GM21367 (cell line): Measurements from ENCODE around the gene LMNTD1.

ENCODE experiments used
- ATAC-seq: cut with Tn5 transposase; IDR thresholded peaks from one replicate; pipeline ENCODE4 v1.9.1; 2021; ENCODE audit not compliant: unreplicated experiment

LMNTD1 gene

DNA sequence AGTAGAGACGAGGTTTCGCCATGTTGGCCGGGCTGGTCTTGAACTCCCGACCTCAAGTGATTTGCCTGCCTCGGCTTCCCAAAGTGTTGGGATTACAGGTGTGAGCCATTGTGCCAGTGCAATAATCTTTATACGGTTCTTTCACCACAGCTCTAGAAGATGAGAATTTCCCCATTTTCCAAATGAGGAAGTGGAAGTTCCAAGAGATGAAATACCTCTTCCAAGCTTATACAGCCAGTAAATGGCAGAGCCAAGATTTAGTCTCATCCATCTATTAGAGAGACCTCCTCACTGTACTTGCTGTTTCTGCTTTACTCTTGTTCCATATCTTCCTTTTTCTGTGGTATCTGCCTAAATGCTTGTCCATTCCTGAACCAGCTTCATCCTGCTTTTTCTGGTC lies 3.1 kb upstream of the LMNTD1 start:
- no peak for ATAC-seq

GRCh38 chr12:25552681-25553080 lies 402 bp downstream of the LMNTD1 start:
- ATAC-seq: no peak

- ATAC-seq: no peak
Measured at GRCh38 chr12:25550186-25550585, 2.9 kb downstream of the LMNTD1 start.

DNA sequence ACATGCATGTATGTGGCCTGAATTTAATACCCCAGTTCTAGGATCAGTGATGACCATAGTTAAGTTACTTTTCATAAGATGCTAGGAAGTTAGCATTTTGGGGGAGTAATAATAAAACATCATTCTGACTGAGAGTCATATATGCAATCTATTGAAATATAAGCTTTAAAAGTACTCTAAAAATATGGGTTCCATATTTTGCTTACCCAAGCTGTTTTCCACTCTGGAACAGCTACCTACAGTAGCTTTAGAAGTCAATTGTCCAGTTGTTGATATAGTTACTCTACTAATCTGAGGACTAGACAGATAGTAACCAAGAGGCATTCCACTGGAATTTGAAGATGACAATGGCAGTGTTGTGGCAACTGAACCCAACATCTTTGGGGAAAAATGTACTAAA lies 4.0 kb downstream of the LMNTD1 start:
- no peak for ATAC-seq

GRCh38 chr12:25546318-25546717 lies 6.8 kb downstream of the LMNTD1 start:
- ATAC-seq: no peak

DNA sequence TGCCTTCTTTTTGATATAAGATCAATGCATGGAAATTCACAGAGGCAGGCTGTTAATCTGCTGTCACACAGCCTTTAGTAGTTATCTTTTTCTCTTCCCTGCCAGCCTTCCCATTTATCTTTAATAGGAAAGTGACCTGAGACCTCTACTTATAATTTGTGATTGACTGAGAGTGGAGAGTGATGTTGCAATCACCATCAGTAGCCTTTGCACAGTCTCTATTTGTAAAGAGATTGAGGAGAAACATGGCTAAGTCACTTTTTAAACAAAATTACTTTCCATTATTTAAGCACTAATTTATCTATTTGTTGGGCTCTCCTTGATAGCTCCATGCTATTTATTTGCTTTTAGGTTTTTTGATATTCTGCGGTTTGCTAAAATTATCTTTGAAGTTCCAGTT lies 19.9 kb downstream of the LMNTD1 start:
- no peak for ATAC-seq

DNA sequence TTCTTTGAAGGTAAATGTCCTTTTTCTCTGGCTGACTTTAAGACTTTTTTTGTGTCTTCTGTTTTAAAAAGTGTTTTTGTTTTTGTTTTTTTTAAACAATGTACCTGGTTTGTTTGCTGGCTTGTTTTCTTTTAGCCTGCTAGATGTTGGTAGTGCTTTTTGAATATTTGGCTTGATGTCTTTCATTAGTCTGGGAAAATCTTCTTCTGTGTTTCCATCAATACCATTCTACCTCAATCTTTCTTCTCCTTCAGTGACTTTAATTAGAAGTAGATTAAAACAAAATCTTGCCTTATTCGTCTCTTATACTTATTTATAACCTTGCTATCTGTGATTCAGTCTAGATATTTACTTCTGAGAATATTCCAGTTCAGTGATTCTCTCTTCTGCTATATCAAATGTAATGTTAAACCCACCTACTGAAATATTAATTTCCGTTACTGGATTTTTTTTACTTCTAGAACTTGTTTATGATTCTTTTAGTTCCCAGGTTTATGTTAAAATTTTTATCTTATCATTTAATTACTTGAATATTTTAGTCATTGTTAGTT lies 21.5 kb downstream of the LMNTD1 start:
- ATAC-seq: no peak

- ATAC-seq: no peak
Measured at GRCh38 chr12:25529738-25530137, 23.3 kb downstream of the LMNTD1 start.

- ATAC-seq: no peak
Measured at GRCh38 chr12:25526778-25527177, 26.3 kb downstream of the LMNTD1 start.

DNA sequence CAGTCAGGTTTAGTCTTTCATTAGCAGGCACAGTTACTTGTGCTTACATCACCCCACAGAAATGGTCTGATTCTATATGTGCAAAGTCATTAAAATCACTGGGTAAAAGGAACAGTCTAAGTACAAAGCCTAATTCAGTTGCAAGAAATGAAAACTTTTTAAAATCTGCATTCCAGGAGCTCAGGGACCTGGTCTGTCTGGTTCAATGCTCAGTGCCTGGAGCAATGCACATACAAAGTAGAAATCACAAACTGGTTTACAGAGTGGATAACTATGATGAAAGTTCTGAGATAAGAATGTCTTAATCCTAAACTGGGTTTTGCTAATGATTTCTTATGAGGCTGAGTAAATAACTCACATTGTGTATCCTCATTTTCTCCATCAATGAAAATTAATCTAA lies 28.7 kb downstream of the LMNTD1 start:
- no peak for ATAC-seq

GRCh38 chr12:25521625-25522256 lies 31.3 kb downstream of the LMNTD1 start:
- no peak for ATAC-seq

DNA sequence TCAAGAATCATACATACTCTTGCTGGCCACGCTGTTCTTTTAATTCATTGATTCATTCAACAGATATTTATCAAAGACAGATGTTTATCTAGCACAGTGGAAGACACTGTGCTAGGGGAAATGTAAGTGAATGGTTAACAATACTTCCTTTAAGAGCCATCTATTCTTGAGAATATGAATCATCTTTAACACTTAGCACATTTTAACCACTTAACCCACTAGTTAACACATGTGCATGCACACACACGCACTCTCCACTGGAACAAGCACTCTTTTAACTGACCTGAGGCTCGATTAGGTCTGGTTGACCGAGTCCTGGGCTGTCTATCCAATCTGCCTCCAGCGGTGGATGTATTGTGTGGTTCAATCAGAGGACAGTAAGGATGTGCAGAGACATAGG lies 34.6 kb downstream of the LMNTD1 start:
- ATAC-seq: peak; percentile 58

DNA sequence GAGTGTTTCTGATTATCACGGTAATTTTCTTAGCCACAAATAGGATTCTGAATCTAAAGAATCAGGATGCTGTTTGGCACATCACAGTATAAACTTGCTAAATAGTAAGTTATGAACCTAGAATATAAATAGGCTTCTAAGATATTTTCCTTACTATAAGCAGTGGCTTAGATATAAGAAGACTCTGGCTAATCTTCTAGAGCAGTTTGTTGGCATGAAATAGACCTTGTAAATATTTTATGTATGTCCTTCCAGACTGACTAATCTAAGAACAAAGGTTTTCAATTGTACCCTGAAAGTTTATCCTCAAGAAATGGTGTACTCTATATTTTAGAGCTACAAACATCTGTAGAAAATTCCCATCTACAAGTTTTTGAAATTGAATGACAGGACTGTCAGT lies 48.3 kb downstream of the LMNTD1 start:
- no peak for ATAC-seq

DNA sequence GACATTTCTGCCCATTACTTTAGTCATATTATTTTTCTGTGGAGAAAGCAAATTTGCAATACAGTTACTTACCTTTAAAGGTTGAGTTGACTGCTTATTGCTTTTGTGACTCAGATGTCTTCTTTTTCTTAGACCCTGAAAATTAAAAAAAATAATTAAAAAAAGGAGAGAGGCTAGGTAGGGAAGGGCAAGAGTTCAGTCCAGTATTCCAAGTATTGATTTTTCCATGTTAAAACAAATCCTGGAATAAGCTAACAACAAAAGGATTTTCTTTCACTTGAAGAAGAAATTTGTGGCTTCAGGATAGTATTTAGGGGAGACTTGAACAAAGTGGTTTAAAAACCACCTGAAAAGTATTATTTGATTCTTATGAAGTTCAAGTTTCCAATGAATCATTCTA lies 49.4 kb downstream of the LMNTD1 start:
- no peak for ATAC-seq

GRCh38 chr12:25502596-25502995 lies 50.5 kb downstream of the LMNTD1 start:
- ATAC-seq: no peak

DNA sequence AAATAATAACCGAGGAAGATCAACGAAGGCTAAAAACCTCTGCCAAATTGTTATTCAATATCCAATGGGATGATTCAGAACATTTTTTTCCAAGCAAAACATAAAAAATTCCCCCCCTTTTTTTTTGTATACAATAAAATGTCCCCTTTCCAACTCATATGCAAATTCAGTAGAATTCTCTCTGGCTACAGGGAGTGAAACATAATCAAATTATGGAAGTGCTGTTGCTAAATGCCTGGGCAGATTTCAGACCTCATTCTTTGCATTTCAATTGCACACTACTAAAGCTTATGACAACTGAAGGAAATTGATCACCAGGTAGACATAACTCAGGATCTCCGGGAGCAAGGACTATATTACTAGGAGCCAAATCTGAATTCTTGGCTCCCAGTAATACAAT lies 51.0 kb downstream of the LMNTD1 start:
- no peak for ATAC-seq

GRCh38 chr12:25501549-25501948 lies 51.5 kb downstream of the LMNTD1 start:
- no peak for ATAC-seq

DNA sequence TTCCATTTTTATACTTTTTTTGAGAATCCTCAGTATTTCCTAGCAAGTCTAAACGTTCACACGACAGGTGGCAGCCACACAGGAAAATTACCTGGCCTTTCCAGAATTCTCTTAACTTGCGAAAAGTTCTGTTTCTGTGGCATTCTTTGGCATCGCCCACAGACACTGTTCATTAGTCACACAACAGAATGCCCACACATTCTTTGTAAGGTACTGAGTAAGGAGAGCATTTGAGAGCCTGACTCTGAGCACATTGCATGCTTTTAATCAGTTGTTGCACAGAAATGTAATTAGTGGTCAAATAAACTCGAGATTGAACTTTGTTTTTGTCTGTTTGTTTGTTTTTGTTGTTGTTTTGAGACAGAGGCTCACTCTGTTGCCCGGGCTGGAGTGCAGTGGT lies 52.4 kb downstream of the LMNTD1 start:
- no peak for ATAC-seq

- ATAC-seq: no peak
Measured at GRCh38 chr12:25497021-25497420, 56.1 kb downstream of the LMNTD1 start.

- ATAC-seq: no peak
Measured at GRCh38 chr12:25496098-25496587, 56.9 kb downstream of the LMNTD1 start.

DNA sequence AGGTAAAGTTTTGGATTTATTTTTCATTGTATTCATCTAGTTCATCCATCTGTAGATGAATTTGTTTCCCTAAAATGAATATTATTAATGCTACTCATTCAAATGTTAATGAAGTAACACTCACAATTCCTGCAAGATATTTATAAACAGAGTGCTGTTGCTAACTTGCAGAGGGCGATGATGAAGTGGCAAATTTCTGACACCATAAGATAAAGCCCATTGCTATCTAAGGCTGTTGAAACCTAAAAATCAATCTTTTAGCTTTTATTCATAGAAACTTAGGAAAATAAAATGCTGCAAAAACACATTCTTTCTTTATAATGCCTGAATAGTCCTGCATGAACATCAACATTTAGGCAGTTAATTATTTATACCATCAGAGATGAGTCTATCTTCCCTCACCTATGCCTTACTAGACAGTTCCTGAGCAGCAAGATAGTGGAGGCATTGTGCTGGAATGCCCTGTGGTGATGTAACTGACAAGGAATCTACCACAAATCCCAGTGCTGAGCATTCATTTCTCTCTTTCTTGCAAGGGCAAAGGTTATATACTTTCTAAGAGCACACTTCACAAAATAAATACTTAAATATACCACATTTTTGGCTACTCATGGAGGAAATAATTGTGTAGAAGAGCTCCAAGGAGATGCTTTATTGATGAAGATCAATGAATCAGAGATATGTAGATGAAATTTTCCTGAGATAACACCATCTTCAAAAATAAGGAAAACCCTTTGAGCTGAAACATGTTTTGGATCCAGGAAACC lies 57.6 kb downstream of the LMNTD1 start:
- ATAC-seq: no peak

GRCh38 chr12:25494926-25495325 lies 58.2 kb downstream of the LMNTD1 start:
- ATAC-seq: no peak
